ENCODE data around the gene GTF3C2. TPM values are rescaled to one million over a fixed set of nuclear protein-coding genes. Genes with fewer than 3 reads are reported as not detected.
"Not testable (repeated sequence)": the region's sequence is repeated elsewhere in the genome, so short reads cannot be mapped to it uniquely, and the experiment has no call there.

The GTF3C2 gene
- total RNA-seq, 2 experiments from 2014 or later, result 55.2 to 64.5 TPM

DNA sequence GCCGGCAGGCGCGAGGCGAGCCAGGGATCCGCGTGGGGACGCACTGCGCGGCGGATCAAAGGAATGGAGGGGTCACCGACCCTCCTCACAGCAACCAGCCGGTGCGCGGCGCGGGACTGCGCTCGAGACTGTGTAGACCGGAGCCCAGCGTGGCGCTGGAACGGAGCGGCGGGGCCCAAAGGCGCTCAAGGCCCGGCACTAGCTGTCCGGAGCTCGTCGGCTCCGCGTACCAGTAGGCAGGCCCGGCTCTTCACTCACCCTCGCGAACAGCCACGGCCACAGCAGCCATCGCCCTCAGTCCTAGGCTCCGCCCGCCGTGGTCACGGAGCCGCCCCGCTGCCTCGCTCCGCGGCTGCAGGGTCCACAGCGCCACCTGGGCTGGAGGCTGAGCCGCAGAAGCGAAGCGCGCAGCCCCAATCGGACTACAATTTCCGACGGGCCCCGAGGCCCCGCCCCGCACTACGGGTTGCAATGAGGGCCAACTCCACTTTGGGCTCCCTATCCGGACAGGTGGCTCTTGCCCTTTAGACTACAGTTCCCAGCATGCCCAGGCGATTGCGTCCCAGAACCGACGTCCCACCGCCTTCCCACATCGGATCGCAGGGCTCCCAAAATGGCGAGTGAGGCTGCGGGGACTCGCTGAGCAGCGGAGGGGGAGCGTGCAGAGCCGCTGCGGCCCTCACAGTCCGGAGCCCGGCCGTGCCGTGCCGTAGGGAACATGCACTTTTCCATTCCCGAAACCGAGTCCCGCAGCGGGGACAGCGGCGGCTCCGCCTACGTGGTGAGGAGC lies 13.7 kb upstream of the GTF3C2 start, which contains the start of the genes EIF2B4 and SNX17:
TSS of gene EIF2B4 (minus strand) at position 313 of the 790 bp plus-strand sequence. CDS start at position 289, 24 bp downstream.
TSS of gene SNX17 (plus strand) at position 591 of the 790 bp plus-strand sequence. CDS start at position 719, 128 bp downstream.
- ChIA-PET CTCF (interaction anchor here (0.6 to 5.8 kb wide), 18 partner anchors 9 to 313 kb away, joined by 3 to 38 read pairs (median 5); partner anchors contain the start of genes GTF3C2, NRBP1, ZNF512 and ZNF513), POLR2A (interaction anchor here (0.8 to 4.3 kb wide), 10 partner anchors 10 to 338 kb away, joined by 3 to 54 read pairs (median 4); partner anchors contain the start of genes GTF3C2, NRBP1, PPM1G and SLC4A1AP)
- Mint-ChIP-seq H3K27ac (peak within 1 kb of the TSS; percentile 96), H3K27me3 (no peaks in the 10 kb centered on the region), H3K36me3 (peaks cover 45% of the 10 kb centered on the region), H3K4me1 (ENCODE audit: low read depth) (peaks cover 29% of the 10 kb centered on the region), H3K9me3 (no peaks in the 10 kb centered on the region), H3K4me3 (peak within 1 kb of the TSS; percentile 87)
- DNase-seq, result peak; percentile 100
- intact Hi-C loops (cut with micrococcal nuclease), result loop anchor here (1.0 to 2.0 kb wide), 7 partner anchors 10 to 313 kb away; partner anchors contain the start of genes CCDC121, GPN1, GTF3C2 and MPV17

DNA sequence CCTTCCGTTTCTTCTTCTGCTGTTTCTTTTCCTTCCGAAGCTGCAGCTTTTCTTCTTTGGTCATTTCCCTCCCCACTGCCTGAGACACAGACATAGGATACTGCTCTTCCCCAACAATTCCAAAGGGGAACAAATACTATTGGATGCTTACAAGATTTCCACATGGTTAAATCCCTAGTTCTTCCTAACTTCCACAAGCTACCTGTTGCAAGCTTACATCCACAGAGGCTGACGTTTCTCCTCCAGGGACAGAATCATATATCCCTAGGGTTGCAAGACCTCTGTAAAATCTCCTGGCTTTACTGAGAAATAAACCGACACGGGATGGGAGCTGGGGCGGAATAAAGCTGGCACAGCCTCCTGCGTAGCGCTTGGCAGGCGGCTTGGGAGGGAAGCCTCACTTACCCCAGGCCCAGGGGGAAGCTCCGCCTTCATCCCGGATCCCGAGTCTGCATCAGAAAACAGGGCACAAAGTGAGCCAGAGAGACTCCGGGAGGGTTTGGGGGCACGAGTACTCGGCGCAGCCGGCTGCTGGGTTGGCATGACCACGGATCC lies 13.0 kb upstream of the GTF3C2 start:
- peak overlapping the region; percentile 87 for H3K4me3 Mint-ChIP-seq
- ChIA-PET CTCF (interaction anchor here (0.6 to 5.8 kb wide), 15 partner anchors 10 to 314 kb away, joined by 3 to 38 read pairs (median 4); partner anchors contain the start of genes GTF3C2, NRBP1 and ZNF512), POLR2A (interaction anchor here (0.8 to 4.3 kb wide), 10 partner anchors 11 to 337 kb away, joined by 3 to 54 read pairs (median 4); partner anchors contain the start of genes GTF3C2, NRBP1, PPM1G and SLC4A1AP)
- H3K36me3 Mint-ChIP-seq, result peaks cover 41% of the 10 kb centered on the region
- DNase-seq, result no peak
- H3K27ac Mint-ChIP-seq, result peak overlapping the region; percentile 86
- peaks cover 29% of the 10 kb centered on the region for H3K4me1 Mint-ChIP-seq (ENCODE audit: low read depth)
- intact Hi-C loops (cut with micrococcal nuclease), result loop anchor here (1.0 to 2.0 kb wide), 7 partner anchors 11 to 313 kb away; partner anchors contain the start of genes CCDC121, GPN1, GTF3C2 and MPV17
- H3K9me3 Mint-ChIP-seq, result no peaks in the 10 kb centered on the region
- no peaks in the 10 kb centered on the region for H3K27me3 Mint-ChIP-seq

- no peak overlapping the region for H3K4me3 Mint-ChIP-seq
- H3K9me3 Mint-ChIP-seq, result no peaks in the 10 kb centered on the region
- no peaks in the 10 kb centered on the region for H3K27me3 Mint-ChIP-seq
- no peak for DNase-seq
- peaks cover 22% of the 10 kb centered on the region for H3K36me3 Mint-ChIP-seq
- H3K27ac Mint-ChIP-seq, result peak overlapping the region; percentile 42
- ChIA-PET POLR2A (no interaction called here), CTCF (no interaction called here)
- intact Hi-C loops (cut with micrococcal nuclease), result no loop called here
- H3K4me1 Mint-ChIP-seq (ENCODE audit: low read depth), result peaks cover 20% of the 10 kb centered on the region
Observed at GRCh38 chr2:27363933-27364332, 7.4 kb upstream of the GTF3C2 start.

DNA sequence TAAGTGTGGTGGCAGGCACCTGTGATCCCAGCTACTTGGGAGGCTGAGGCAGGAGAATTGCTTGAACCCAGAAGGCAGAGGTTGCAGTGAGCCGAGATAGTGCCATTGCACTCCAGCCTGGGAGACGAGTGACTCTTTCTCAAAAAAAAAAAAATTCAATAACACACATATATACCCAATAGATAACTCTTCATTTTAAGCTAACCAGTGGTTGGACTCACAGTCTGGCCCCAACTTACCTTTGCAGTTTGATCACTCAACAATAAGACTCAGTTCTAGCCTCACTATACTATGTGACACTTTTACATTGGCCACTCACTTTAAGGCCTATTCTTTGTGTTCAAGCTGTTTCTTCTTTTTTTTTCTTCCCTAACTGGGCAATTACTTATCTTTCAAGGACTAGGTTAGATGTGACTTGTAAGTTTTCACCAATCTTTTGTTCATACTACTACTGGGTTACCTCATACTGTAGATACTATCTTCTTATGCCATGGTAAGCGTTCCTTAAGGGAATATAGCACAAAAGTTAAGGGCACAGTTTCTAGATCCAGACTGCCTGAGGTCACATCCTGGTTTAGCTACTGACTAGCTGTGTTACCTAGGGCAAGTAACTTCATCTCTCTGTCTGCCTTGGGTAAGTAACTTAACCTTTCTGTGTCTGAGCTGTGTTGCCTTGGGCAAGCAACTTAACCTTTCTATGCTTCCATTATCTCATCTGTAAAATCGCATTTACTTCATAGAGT lies 6.3 kb upstream of the GTF3C2 start:
- no peak for DNase-seq
- POLR2A ChIA-PET, result no interaction called here
- CTCF ChIA-PET, result interaction anchor here (1.1 kb wide), 1 partner anchor 68 kb away, joined by 4 read pairs; no protein-coding TSS in a partner anchor
- no peaks in the 10 kb centered on the region for H3K9me3 Mint-ChIP-seq
- no peak overlapping the region for H3K4me3 Mint-ChIP-seq
- H3K27me3 Mint-ChIP-seq, result no peaks in the 10 kb centered on the region
- peaks cover 26% of the 10 kb centered on the region for H3K36me3 Mint-ChIP-seq
- H3K4me1 Mint-ChIP-seq (ENCODE audit: low read depth), result peaks cover 20% of the 10 kb centered on the region
- intact Hi-C loops (cut with micrococcal nuclease), result no loop called here
- H3K27ac Mint-ChIP-seq, result peak overlapping the region; percentile 33

- Mint-ChIP-seq H3K36me3 (peaks cover 11% of the 10 kb centered on the region), H3K27ac (peak overlapping the region; percentile 99), H3K9me3 (no peaks in the 10 kb centered on the region), H3K4me1 (ENCODE audit: low read depth) (peaks cover 52% of the 10 kb centered on the region), H3K27me3 (no peaks in the 10 kb centered on the region), H3K4me3 (peak overlapping the region; percentile 98)
- POLR2A ChIA-PET, result interaction anchor here (0.9 to 2.9 kb wide), 7 partner anchors 14 to 306 kb away, joined by 3 to 27 read pairs (median 6); partner anchors contain the start of genes EIF2B4, MPV17, NRBP1 and PPM1G
- CTCF ChIA-PET, result interaction anchor here (1.4 to 1.6 kb wide), 3 partner anchors 13 to 74 kb away, joined by 4 to 6 read pairs (median 4); partner anchors contain the start of genes EIF2B4 and SNX17
- intact Hi-C loops (cut with micrococcal nuclease), result loop anchor here (1.0 to 2.0 kb wide), 8 partner anchors 14 to 283 kb away; partner anchors contain the start of genes ATRAID, EIF2B4, IFT172 and MPV17
- no peak for DNase-seq
Observed at GRCh38 chr2:27356056-27356381, 545 bp downstream of the GTF3C2 start.

GRCh38 chr2:27354597-27354927 lies 2.0 kb downstream of the GTF3C2 start:
- CTCF ChIA-PET, result interaction anchor here (1.8 kb wide), 1 partner anchor 15 kb away, joined by 5 read pairs; no protein-coding TSS in a partner anchor
- H3K27me3 Mint-ChIP-seq, result no peaks in the 10 kb centered on the region

GRCh38 chr2:27353762-27354596 lies 2.6 kb downstream of the GTF3C2 start:
- peaks cover 13% of the 10 kb centered on the region for H3K36me3 Mint-ChIP-seq
- ChIA-PET CTCF (interaction anchor here (1.1 to 1.8 kb wide), 3 partner anchors 15 to 330 kb away, joined by 3 to 5 read pairs (median 4); no protein-coding TSS in a partner anchor), POLR2A (interaction anchor here (0.6 to 1.2 kb wide), 3 partner anchors 18 to 190 kb away, joined by 3 to 4 read pairs (median 3); partner anchors contain the start of gene MPV17)
- no peaks in the 10 kb centered on the region for H3K27me3 Mint-ChIP-seq
- H3K4me3 Mint-ChIP-seq, result no peak overlapping the region
- H3K27ac Mint-ChIP-seq, result peak overlapping the region; percentile 5
- intact Hi-C loops (cut with micrococcal nuclease), result no loop called here
- H3K4me1 Mint-ChIP-seq (ENCODE audit: low read depth), result peaks cover 57% of the 10 kb centered on the region
- H3K9me3 Mint-ChIP-seq, result no peaks in the 10 kb centered on the region
- no peak for DNase-seq

More at GRCh38 chr2:27354597-27354927, 2.0 kb downstream of the GTF3C2 start:
- H3K4me3 Mint-ChIP-seq, result no peak overlapping the region
- peaks cover 55% of the 10 kb centered on the region for H3K4me1 Mint-ChIP-seq (ENCODE audit: low read depth)
- POLR2A ChIA-PET, result interaction anchor here (1.1 kb wide), 1 partner anchor 31 kb away, joined by 3 read pairs; the partner anchor contains the start of gene MPV17
- intact Hi-C loops (cut with micrococcal nuclease), result no loop called here
- no peak overlapping the region for H3K27ac Mint-ChIP-seq
- H3K9me3 Mint-ChIP-seq, result no peaks in the 10 kb centered on the region
- no peak for DNase-seq
- peaks cover 11% of the 10 kb centered on the region for H3K36me3 Mint-ChIP-seq

DNA sequence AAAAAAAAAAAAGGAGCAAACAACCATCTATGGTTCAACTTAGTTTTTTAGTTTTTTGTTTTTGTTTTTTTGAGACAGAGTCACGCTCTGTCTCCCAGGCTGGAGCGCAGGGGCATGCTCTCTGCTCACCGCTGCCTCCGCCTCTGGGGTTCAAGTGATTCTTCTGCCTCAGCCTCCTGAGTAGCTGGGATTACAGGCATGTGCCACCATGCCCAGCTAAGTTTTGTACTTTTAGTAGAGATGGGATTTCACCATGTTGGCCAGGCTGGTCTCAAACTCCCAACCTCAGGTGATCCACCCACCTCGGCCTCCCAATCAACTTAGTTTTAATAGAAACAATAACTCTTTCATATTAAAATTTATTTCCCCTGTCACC lies 3.2 kb downstream of the GTF3C2 start:
- ChIA-PET POLR2A (interaction anchor here (0.6 to 1.2 kb wide), 2 partner anchors 18 to 189 kb away, joined by 3 to 4 read pairs; no protein-coding TSS in a partner anchor), CTCF (interaction anchor here (0.7 to 1.8 kb wide), 4 partner anchors 16 to 330 kb away, joined by 3 to 5 read pairs (median 4); no protein-coding TSS in a partner anchor)
- Mint-ChIP-seq H3K27ac (peak overlapping the region; percentile 5), H3K4me1 (ENCODE audit: low read depth) (peaks cover 54% of the 10 kb centered on the region)
- H3K9me3 Mint-ChIP-seq; H3K36me3 Mint-ChIP-seq; intact Hi-C loops (cut with micrococcal nuclease); H3K27me3 Mint-ChIP-seq; DNase-seq; H3K4me3 Mint-ChIP-seq: not testable (repeated sequence)

DNA sequence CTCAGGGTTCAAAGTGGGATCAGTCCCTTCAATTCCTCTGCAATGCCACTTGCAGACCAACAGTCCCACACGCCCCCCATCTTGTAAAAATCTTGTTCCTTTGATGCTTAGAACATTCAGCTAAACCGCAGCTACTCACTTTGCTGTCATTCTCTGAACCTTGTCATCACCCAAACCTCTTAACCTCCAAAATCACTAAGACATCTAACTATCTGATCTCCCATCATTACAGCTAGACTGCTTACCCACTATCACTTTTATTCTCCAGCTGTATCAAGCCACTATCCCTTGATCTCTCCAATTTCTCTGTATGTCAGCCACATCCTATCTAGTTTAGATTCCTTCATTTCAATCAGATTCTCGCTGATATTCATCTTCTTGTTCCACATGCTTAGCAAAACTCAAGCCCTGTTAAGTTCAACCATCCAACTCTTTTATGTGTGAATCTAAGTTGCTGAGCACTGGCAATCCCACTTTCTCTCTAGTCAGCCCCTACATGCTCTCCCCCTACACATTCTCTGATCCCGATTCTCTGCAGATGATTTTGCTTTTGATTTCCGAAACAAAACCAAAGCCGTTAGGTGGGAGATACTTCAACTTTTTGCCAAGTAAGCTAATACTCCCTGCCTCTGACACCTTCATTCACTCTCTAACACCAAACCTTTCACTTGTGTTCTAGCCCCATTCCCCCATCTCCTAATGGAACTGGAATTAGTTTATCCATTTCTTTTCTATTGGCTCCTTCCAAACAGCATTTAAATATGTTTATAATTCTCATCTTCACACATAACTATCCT lies 4.6 kb downstream of the GTF3C2 start:
- CTCF ChIA-PET, result interaction anchor here (0.7 to 1.5 kb wide), 5 partner anchors 17 to 331 kb away, joined by 3 to 8 read pairs (median 3); no protein-coding TSS in a partner anchor
- intact Hi-C loops (cut with micrococcal nuclease), result no loop called here
- POLR2A ChIA-PET, result interaction anchor here (1.2 to 1.5 kb wide), 2 partner anchors 17 to 19 kb away, joined by 4 to 5 read pairs; partner anchors contain the start of gene SNX17
- no peak overlapping the region for H3K4me3 Mint-ChIP-seq
- DNase-seq, result no peak
- peaks cover 8% of the 10 kb centered on the region for H3K36me3 Mint-ChIP-seq
- no peaks in the 10 kb centered on the region for H3K9me3 Mint-ChIP-seq
- H3K27me3 Mint-ChIP-seq, result no peaks in the 10 kb centered on the region
- H3K4me1 Mint-ChIP-seq (ENCODE audit: low read depth), result peaks cover 50% of the 10 kb centered on the region
- peak overlapping the region; percentile 4 for H3K27ac Mint-ChIP-seq
